ENCODE data around the gene ZMYM1. TPM values are rescaled to one million over a fixed set of nuclear protein-coding genes. Genes with fewer than 3 reads are reported as not detected.
"Not testable (repeated sequence)": the region's sequence is repeated elsewhere in the genome, so short reads cannot be mapped to it uniquely, and the experiment has no call there.

The ZMYM1 gene
- polyA plus RNA-seq, 4 donors: 15.0 to 21.9 (median 19.2) TPM

- no peak for DNase-seq (ENCODE audit: low read depth in 4 of 4, low spot score in 2 of 4)
Measured at GRCh38 chr1:35073265-35073811, 5.8 kb upstream of the ZMYM1 start.

- not testable (repeated sequence) for DNase-seq (ENCODE audit: low read depth in 4 of 4, low spot score in 2 of 4)
Measured at GRCh38 chr1:35076426-35076825, 2.8 kb upstream of the ZMYM1 start.

- DNase-seq (ENCODE audit: low read depth in 4 of 4, low spot score in 2 of 4): no peak
Measured at GRCh38 chr1:35080171-35080854, 1.1 kb downstream of the ZMYM1 start.

DNA sequence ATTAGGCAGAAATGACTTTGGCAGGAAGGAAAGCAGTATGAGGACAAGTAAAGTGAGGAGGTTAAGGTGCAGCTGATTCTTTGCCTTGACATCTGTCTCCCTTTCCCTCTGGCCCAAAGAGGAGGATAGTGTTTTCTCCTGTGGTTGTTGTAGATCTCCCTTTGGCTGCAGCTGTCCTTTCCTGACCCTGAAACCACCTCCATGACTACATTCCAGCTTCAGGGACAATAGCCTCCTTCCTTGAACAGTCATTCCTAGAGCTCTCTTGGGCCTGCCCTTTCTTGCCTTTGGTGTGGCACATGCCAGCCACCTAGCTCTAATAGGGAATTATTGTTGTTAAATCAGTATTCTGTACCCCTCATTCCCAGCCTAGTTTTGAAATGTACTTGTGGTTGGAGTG lies 6.2 kb downstream of the ZMYM1 start:
- no peak for DNase-seq (ENCODE audit: low read depth in 4 of 4, low spot score in 2 of 4)

- DNase-seq (ENCODE audit: low read depth in 4 of 4, low spot score in 2 of 4): no peak
Measured at GRCh38 chr1:35097224-35097623, 18.0 kb downstream of the ZMYM1 start.

DNA sequence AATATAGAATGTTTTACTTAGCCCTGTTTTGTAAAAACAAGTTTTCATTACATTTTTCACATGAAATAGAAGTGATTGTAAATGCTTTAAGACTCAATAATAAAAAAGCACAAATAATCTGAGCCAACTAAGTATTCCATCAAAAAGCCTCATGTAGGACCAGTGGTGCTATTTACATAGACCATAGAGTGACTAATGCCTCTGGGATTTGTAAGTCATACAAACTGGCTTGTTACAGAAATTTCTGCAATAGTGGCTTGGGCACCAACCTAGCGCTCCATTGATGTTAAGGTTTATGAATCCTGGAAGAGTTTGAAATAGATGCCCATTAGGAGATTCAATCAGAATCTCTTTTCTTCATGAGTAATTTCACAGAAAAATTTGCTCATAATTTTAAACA lies 31.9 kb downstream of the ZMYM1 start:
- DNase-seq (ENCODE audit: low read depth in 4 of 4, low spot score in 2 of 4): no peak

DNA sequence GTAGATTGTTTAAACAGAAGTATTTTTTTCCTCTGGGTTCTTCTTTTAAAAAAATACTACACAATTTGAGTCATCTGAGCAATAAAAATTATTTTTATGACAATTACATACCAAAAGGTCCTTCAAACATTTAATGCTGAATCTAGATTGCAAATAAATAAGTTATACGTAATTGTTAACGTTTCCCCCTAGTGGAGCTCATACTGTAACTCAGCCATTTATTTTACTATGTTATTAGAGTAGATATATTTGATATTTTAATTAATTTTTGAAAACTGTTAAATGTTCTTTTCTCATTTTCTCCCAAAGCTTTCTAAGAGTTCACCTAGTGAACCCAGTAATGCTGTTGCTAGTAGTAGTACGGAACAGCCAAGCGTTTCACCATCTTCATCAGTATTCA lies 33.5 kb downstream of the ZMYM1 start:
- no peak for DNase-seq (ENCODE audit: low read depth in 4 of 4, low spot score in 2 of 4)

DNA sequence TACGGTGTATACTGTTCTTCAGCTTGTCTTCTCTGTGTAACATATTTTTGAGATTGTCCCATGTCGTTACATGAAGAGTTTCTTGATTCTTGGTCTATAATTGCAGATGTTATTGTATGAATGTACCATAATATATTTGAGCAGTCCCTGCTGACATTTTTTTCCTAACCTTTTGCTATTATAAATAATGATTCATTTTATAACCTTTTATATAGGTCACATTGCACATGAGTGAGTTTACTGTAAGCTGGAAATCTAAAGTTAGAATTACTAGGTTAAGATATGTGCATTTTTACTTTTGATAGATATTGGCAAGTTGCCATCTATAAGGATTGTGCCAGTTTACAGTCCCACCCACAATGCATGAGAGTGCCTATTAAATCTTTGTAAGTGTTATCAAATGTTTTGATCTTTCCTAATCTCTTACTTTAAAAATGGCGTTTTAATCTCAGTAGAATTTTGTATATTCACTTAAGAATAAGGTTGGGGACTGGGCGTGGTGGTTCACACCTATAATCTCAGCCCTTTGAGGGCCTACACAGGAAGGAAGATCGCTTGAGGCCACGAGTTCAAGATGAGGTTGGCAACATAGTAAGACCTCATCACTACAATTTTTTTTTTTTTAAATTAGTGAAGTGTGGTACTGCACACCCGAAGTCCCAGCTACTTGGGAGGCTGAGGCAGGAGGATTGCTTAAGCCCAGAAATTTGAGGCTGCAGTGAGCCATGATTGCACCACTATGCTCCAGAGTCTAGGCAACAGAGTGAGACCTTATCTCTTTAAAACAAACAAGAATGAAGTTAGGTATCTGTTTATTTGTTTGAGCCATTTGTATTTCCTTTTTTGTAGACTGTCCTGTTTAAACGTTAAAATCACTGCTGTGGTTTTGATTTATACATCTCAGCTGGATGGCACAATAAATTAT lies 36.5 kb downstream of the ZMYM1 start:
- no peak for DNase-seq (ENCODE audit: low read depth in 4 of 4, low spot score in 2 of 4)

DNA sequence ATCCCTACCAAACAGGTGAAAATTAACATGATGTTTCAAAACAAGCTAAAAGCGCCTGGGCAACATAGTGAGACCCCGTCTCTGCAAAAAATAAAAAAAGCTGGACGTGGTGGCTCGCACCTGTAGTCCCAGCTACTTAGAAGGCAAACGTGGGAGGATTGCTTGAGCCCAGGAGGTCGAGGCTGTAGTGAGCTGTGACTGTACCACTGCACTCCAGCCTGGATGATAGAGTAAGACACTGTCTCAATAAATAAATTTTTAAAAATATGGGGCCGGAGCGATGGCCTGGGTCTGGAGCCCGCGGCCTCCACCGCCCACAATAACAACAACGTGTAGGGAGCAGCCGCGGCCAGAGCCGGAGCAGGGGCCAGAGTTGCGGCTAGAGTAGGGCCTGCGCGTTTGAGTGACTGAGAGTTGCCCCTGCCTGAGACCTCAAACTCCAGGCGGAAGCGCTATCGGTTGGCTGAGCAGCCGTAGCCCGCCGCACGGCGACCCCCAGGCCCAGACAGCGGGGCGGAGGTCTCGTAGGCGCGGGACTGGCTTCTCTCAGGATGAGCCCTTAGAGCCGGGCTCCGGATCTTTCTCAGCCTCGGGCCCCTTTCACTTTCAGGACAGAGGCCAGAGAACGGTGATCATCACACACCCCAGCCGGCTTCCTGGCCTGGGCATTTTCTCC lies 41.4 kb downstream of the ZMYM1 start:
- DNase-seq (ENCODE audit: low read depth in 4 of 4, low spot score in 2 of 4): no peak

DNA sequence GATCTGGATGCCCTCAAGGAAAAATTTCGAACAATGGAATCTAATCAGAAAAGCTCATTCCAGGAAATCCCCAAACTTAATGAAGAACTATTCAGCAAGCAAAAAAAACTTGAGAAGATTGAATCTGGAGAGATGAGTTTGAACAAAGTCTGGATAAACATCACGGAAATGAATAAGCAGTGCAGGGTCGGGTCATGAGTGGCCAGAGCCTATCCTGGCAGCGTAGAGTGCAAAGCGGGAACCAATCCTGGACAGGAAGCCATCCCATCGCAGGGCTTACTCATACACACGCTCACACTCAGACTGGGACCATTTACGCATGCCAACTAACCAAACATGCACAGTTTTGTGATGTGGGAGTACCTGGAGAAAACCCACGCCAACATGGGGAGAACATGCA lies 43.1 kb downstream of the ZMYM1 start:
- no peak for DNase-seq (ENCODE audit: low read depth in 4 of 4, low spot score in 2 of 4)

DNA sequence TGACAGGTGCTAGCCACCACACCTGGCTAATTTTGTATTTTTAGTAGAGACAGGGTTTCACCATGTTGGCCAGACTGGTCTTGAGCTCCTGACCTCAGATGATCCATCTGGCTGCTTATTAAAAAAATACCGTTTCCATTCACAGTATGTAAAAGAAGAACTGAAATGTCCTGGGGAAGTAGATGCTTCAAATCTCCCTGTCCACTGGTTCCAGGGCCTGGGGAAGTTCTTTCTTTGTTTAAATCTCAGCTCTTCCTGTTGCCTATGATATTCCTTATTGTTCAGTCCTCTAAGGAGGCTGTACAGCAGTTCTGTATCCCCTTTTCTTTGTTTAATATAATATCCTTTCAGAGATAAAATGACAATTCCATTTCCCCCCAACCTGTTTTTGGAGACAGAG lies 47.4 kb downstream of the ZMYM1 start:
- DNase-seq (ENCODE audit: low read depth in 4 of 4, low spot score in 2 of 4): no peak

- DNase-seq (ENCODE audit: low read depth in 4 of 4, low spot score in 2 of 4): no peak
Measured at GRCh38 chr1:35129080-35129479, 49.9 kb downstream of the ZMYM1 start.

- DNase-seq (ENCODE audit: low read depth in 4 of 4, low spot score in 2 of 4): no peak
Measured at GRCh38 chr1:35136780-35137179, 57.6 kb downstream of the ZMYM1 start.

DNA sequence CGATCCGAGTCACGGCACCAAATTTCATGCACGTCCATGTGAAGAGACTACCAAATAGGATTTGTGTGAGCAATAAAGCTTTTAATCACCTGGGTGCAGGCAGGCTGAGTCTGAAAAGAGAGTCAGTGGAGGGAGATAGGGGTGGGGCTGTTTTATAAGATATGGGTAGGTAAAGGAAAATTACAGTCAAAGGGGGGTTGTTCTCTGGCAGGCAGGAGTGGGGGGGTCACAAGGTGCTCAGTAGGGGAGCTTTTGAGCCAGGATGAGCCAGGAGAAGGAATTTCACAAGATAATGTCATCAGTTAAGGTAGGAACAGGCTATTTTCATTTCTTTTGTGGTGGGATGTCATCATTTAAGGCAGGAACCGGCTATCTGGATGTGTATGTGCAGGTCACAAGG lies 58.4 kb downstream of the ZMYM1 start:
- DNase-seq (ENCODE audit: low read depth in 4 of 4, low spot score in 2 of 4): not testable (repeated sequence)

- DNase-seq (ENCODE audit: low read depth in 4 of 4, low spot score in 2 of 4): not testable (repeated sequence)
Measured at GRCh38 chr1:35142294-35142693, 63.1 kb downstream of the ZMYM1 start.

DNA sequence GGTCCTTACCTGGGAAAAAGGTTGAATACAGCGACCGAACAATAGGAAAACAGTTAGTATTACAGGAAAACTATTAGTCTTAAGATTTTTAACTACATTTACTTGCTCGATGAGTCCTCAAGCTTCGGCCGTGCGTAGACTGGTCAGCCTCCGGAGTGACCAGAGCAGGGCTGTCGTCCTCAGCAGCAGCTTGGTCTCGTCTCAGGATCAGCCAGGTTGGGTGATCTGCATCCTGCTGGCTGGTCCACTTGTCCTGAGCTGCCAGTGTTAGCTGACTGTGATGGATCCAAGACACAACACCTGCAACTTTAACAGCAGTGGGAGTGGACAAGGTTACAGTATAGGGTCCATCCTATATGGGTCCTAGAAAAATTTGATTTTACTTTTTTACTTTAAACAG lies 63.5 kb downstream of the ZMYM1 start:
- DNase-seq (ENCODE audit: low read depth in 4 of 4, low spot score in 2 of 4): not testable (repeated sequence)

GRCh38 chr1:35143737-35144508 lies 64.7 kb downstream of the ZMYM1 start:
- DNase-seq (ENCODE audit: low read depth in 4 of 4, low spot score in 2 of 4): no peak

GRCh38 chr1:35145892-35146549 lies 66.8 kb downstream of the ZMYM1 start:
- not testable (repeated sequence) for DNase-seq (ENCODE audit: low read depth in 4 of 4, low spot score in 2 of 4)

GRCh38 chr1:35151220-35151619 lies 72.0 kb downstream of the ZMYM1 start:
- DNase-seq (ENCODE audit: low read depth in 4 of 4, low spot score in 2 of 4): no peak

DNA sequence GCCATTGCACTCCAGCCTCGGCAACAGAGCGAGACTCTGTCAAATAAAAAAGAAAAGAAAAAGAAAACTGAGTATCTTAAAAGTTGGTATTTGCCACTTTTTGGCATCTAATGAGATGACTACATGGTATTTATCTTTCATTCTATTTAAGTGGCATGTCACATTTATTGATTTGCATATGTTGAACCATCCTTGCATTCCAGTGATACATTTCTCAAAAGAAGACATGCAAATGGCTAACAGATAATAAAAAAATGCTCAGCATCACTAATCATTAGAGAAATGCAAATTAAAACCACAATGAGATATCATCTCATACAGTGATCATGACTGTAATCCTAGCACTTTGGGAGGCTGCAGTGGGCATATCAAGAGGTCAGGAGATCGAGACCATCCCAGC lies 85.7 kb downstream of the ZMYM1 start:
- DNase-seq (ENCODE audit: low read depth in 4 of 4, low spot score in 2 of 4): no peak
